Chondrocyte (in vitro differentiated cells): ENCODE measurements around the gene BCLAF3. TPM values are rescaled to one million over a fixed set of nuclear protein-coding genes. Genes with fewer than 3 reads are reported as not detected.

Experiments
- DNase-seq: peaks from one replicate; pipeline ENCODE4 v3.0.0; 2021; ENCODE audit warnings: mixed read lengths, low spot score
- H3K27ac Mint-ChIP-seq: one replicate; pipeline ENCODE4 v1.8.0; 2021; ENCODE audit warnings: mild to moderate bottlenecking, moderate library complexity, mixed read lengths; ENCODE audit not compliant: unreplicated experiment
- H3K27me3 Mint-ChIP-seq: 2 replicates; pipeline ENCODE4 v1.8.0; 2021; ENCODE audit warnings: low read depth, mixed read lengths
- H3K36me3 Mint-ChIP-seq: 2 replicates; pipeline ENCODE4 v1.8.0; 2021; ENCODE audit warnings: low read depth, mixed read lengths
- H3K4me1 Mint-ChIP-seq: 2 replicates; pipeline ENCODE4 v1.8.0; 2021; ENCODE audit warnings: low read depth, mild to moderate bottlenecking, mixed read lengths
- H3K4me3 Mint-ChIP-seq: one replicate; pipeline ENCODE4 v1.8.0; 2021; ENCODE audit warnings: mild to moderate bottlenecking, moderate library complexity, mixed read lengths; ENCODE audit not compliant: unreplicated experiment
- H3K9me3 Mint-ChIP-seq: 2 replicates; pipeline ENCODE4 v1.8.0; 2021; ENCODE audit warnings: low read depth, mixed read lengths
- total RNA-seq: library from RNA; stranded (reverse); gene quantifications from 3 replicates; pipeline ENCODE4 v1.2.1, GENCODE V29; 2021
- TF ChIP-seq, protein P1 (sequence below): fragments of 200-600 bp; sonication (generic); IDR thresholded peaks from 2 replicates; pipeline ENCODE4 v1.5.0; 2021; ENCODE audit warnings: antibody characterized with exemption, mild to moderate bottlenecking, moderate library complexity

The BCLAF3 gene
- total RNA-seq, 1 donor from 2014 or later, result 8.9 TPM

DNA sequence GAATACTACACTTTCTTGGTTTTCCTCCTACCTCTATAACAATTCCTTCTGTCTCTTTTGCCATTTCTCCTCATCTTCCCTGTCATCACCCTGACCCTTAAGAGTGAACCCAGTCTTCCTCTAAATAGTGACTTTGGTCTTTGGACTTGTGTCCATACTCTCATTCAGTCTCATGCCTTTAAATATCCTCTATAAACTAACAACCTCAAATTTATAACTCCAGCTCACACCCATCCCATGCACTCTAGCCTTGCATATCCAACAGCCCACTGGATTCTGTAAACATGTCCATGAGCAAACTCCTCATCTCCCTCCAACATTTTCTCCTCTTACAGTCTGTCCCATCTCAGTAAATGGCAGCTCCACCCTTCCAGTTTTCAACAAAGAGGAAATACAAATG, 15.0 kb downstream of the BCLAF3 start:
- no peak overlapping the region for H3K27ac Mint-ChIP-seq
- peaks cover 2% of the 10 kb centered on the region for H3K4me1 Mint-ChIP-seq
- H3K27me3 Mint-ChIP-seq, result no peaks in the 10 kb centered on the region
- DNase-seq, result no peak
- H3K9me3 Mint-ChIP-seq, result peaks cover 22% of the 10 kb centered on the region
- TF ChIP-seq, protein P1, sequence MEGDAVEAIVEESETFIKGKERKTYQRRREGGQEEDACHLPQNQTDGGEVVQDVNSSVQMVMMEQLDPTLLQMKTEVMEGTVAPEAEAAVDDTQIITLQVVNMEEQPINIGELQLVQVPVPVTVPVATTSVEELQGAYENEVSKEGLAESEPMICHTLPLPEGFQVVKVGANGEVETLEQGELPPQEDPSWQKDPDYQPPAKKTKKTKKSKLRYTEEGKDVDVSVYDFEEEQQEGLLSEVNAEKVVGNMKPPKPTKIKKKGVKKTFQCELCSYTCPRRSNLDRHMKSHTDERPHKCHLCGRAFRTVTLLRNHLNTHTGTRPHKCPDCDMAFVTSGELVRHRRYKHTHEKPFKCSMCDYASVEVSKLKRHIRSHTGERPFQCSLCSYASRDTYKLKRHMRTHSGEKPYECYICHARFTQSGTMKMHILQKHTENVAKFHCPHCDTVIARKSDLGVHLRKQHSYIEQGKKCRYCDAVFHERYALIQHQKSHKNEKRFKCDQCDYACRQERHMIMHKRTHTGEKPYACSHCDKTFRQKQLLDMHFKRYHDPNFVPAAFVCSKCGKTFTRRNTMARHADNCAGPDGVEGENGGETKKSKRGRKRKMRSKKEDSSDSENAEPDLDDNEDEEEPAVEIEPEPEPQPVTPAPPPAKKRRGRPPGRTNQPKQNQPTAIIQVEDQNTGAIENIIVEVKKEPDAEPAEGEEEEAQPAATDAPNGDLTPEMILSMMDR, result no peak
- no peak overlapping the region for H3K4me3 Mint-ChIP-seq
- H3K36me3 Mint-ChIP-seq, result peaks cover 9% of the 10 kb centered on the region

DNA sequence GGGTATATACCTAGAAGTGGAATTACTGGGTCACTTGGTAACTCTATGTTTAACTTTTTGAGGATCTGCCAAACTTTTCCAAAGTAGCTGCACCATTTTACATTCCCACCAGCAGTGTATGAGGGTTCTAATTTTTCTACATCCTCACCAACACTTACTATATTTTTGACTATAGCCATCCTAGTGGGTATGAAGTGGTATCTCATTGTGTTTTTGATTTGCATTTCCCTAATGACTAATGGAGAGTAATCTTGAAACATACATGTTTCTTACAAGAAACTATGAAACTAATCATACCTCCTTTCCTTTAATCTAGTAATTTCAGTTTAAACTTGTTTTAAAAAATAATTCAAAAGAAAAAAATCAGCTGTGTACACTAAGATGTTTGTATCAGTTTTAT, 17.9 kb downstream of the BCLAF3 start:
- DNase-seq, result no peak
- H3K36me3 Mint-ChIP-seq, result peaks cover 6% of the 10 kb centered on the region
- H3K27me3 Mint-ChIP-seq, result no peaks in the 10 kb centered on the region
- H3K27ac Mint-ChIP-seq, result no peak overlapping the region
- H3K9me3 Mint-ChIP-seq, result peaks cover 24% of the 10 kb centered on the region
- no peaks in the 10 kb centered on the region for H3K4me1 Mint-ChIP-seq
- H3K4me3 Mint-ChIP-seq, result no peak overlapping the region
- TF ChIP-seq, protein P1, result no peak

DNA sequence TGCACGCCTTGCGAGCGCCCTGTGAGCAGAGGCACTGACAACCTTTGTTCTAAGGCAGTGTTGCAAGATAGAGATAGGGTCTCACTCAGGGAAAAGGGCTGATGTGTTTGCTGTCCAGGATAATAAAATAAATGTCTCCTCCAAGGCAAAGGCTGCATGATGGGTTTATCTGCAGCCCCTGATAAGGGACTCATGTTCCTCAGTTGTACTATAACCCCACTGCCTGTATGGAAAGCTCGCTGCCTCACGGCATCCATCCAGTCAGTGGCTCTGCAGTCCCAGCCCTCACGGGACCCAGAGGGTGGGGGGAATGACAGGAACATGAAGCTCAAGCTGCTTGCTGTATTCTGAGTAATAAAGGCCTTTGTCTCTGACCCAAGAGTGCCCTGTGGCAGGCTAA, 22.6 kb downstream of the BCLAF3 start:
- DNase-seq, result no peak
- no peaks in the 10 kb centered on the region for H3K4me1 Mint-ChIP-seq
- H3K9me3 Mint-ChIP-seq, result peaks cover 14% of the 10 kb centered on the region
- H3K27ac Mint-ChIP-seq, result no peak overlapping the region
- no peaks in the 10 kb centered on the region for H3K27me3 Mint-ChIP-seq
- peaks cover 8% of the 10 kb centered on the region for H3K36me3 Mint-ChIP-seq
- TF ChIP-seq, protein P1, result no peak
- no peak overlapping the region for H3K4me3 Mint-ChIP-seq

DNA sequence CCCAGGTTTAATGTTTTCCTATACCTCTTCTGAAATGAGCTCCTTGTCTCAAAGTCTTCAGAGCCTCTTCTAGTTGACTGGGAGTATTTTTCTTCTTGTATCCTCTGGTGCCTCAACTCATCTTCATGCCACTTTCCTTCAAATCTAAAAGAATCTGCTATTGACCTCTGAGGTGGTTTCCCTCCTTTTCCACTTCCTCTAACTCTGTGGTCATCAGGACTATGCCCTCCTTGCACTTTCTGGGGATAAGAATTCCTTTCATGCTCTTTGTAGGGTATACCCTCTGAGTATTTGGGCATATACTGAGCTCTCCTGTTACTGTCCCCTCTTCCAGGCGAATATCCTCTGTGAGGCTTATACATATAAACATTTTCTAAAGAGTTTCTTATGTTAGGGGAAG, 24.8 kb downstream of the BCLAF3 start:
- TF ChIP-seq, protein P1, result no peak
- Mint-ChIP-seq H3K9me3 (peaks cover 14% of the 10 kb centered on the region), H3K4me1 (no peaks in the 10 kb centered on the region), H3K27ac (no peak overlapping the region), H3K4me3 (no peak overlapping the region), H3K36me3 (peaks cover 8% of the 10 kb centered on the region), H3K27me3 (no peaks in the 10 kb centered on the region)
- no peak for DNase-seq

DNA sequence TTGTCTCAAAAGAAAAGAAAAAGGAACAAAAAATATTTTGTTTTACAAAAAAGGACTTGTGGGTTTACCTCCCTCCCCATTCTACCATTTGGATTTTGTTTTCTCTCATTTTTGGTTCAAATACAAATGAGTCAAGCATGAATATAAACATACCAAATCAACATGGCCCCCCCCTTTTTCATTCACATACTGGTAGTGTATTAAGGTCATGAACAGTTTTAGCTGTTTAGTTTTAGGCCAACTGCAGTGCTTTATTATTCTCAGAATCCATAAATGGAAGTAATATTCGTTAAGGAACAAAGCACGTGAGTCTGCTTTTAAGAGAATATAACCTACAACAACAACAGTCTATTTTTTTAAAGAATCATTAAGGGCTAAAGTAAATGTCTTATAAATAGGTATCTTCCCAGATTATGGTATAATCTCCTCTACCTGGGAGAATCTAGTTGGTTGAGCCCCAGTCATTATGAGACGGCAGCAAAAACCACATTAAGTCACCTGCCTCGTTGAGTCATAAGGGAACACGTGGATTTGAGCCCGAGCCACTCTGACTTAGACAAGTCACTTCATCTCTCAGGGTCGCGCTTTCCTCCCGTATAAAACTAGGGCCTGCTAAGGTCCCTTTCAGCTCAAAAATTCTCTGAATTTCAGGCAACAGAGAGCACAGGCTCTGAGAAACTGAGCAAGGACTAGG, 26.7 kb downstream of the BCLAF3 start:
- Mint-ChIP-seq H3K27ac (no peak overlapping the region), H3K4me3 (no peak overlapping the region), H3K27me3 (no peaks in the 10 kb centered on the region), H3K36me3 (peaks cover 8% of the 10 kb centered on the region), H3K9me3 (peaks cover 12% of the 10 kb centered on the region), H3K4me1 (no peaks in the 10 kb centered on the region)
- DNase-seq, result no peak
- TF ChIP-seq, protein P1, result no peak
